CD4-positive, alpha-beta T cell treated with Interleukin-1 beta for 1 hour (primary cell): ENCODE data around the gene C6orf62.
"Not testable (repeated sequence)": the region's sequence is repeated elsewhere in the genome, so short reads cannot be mapped to it uniquely, and the experiment has no call there.

Experiments used
- DNase-seq, 2 donors: peaks; one replicate each; pipeline ENCODE4 v3.0.0-alpha.2; 2020 to 2022

C6orf62 gene

GRCh38 chr6:24742216-24742738, 23.3 kb upstream of the C6orf62 start:
- DNase-seq: no peak

- no peak for DNase-seq
These were observed 21.9 kb upstream of the C6orf62 start for GRCh38 chr6:24740861-24741260.

- DNase-seq: no peak
These were observed 19.8 kb upstream of the C6orf62 start for GRCh38 chr6:24738741-24739140.

GRCh38 chr6:24734710-24735109, 15.8 kb upstream of the C6orf62 start:
- not testable (repeated sequence) for DNase-seq

- DNase-seq: no peak
These were observed 15.2 kb upstream of the C6orf62 start for GRCh38 chr6:24734166-24734565.

GRCh38 chr6:24731456-24732134, 12.6 kb upstream of the C6orf62 start:
- DNase-seq: not testable (repeated sequence)

- DNase-seq: not testable (repeated sequence)
These were observed 11.7 kb upstream of the C6orf62 start for GRCh38 chr6:24730653-24731052.

GRCh38 chr6:24723270-24723669, 4.3 kb upstream of the C6orf62 start:
- no peak for DNase-seq

- peak in 1 of 2 donors; percentile 89 for DNase-seq
These were observed 2.7 kb upstream of the C6orf62 start for GRCh38 chr6:24721461-24722215.

- DNase-seq: peak; percentile 100
These were observed 1.9 kb upstream of the C6orf62 start for GRCh38 chr6:24720604-24721460.

- peak; percentile 86 to 87 for DNase-seq
These were observed 1.2 kb upstream of the C6orf62 start for GRCh38 chr6:24720131-24720603.

- peak in 1 of 2 donors; percentile 32 for DNase-seq
These were observed 367 bp downstream of the C6orf62 start for GRCh38 chr6:24718449-24719124.

GRCh38 chr6:24716602-24717148, 2.3 kb downstream of the C6orf62 start:
- DNase-seq: not testable (repeated sequence)

- no peak for DNase-seq
These were observed 8.2 kb downstream of the C6orf62 start for GRCh38 chr6:24710519-24711303.

GRCh38 chr6:24709014-24709711, 9.8 kb downstream of the C6orf62 start:
- no peak for DNase-seq

GRCh38 chr6:24708612-24709011, 10.3 kb downstream of the C6orf62 start:
- no peak for DNase-seq

- DNase-seq: no peak
These were observed 14.5 kb downstream of the C6orf62 start for GRCh38 chr6:24704468-24704867.

- DNase-seq: no peak
These were observed 16.2 kb downstream of the C6orf62 start for GRCh38 chr6:24702720-24703282.

- no peak for DNase-seq
These were observed 19.2 kb downstream of the C6orf62 start for GRCh38 chr6:24699521-24700359.
